AG10803 (cell line): ENCODE data around the gene ROR1.

Experiments used
- DNase-seq: peaks from one replicate; pipeline ENCODE4 v3.0.0; 2010; ENCODE audit warnings: low read depth
- H3K4me3 ChIP-seq: 2 replicates; pipeline ENCODE4 v1.5.1; 2011; ENCODE audit warnings: mild to moderate bottlenecking, low read length, control low read depth
- CTCF ChIP-seq: conservative IDR thresholded peaks from 2 replicates; pipeline ENCODE4 v1.5.1; 2011; ENCODE audit warnings: mild to moderate bottlenecking, low read length, control low read depth, inconsistent platforms

Gene ROR1

DNA sequence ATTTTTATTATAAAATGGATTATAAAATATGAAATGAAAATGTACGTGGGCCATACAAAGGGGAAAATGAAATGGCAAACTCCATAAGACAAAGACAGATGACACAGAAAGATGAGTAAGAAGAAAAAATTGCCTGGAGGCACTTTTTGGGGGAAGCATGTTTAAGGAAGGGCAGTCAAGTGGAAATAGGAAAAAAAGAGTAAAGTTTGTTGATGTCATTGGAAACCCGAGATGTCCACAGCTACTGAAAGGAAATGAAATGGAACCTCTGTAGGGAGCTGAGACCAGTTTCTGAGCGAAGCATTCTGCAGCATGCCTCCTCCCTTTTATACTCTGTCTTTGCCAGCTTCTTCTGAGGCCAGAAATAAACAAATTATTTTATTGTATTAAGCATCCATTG, 226.2 kb downstream of the ROR1 start:
- DNase-seq: no peak
- TF ChIP-seq CTCF: no peak
- no peak overlapping the region for H3K4me3 ChIP-seq

GRCh38 chr1:64001038-64001437, 227.2 kb downstream of the ROR1 start:
- no peak for TF ChIP-seq CTCF
- DNase-seq: no peak
- H3K4me3 ChIP-seq: no peak overlapping the region

DNA sequence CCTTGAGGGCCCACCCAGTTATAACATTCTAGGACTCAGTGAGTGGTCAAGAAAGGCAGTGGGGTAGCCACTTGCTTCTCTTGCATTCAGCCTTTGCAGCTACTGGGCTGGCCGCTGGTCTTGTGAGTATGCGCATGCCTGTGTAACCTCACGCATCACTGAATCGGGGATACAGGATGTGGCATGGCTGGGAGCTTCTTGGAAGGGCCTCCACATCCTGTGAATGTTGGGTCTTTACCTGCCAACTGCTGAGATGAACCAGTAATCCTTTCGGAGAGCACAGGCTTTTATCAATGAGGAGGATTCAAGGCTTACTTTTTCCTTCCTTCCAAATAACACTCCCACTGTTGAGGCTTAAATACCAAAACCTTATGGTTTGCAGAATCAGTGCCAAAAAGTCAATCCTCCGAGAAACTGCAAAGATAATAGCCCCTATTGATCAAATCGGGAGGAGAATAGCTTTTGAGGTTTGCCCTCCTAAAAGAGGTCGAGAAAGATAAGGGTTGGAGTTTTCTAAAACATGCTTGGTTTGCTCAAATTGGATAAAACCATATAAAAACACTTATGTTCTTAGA, 230.7 kb downstream of the ROR1 start:
- H3K4me3 ChIP-seq: no peak overlapping the region
- no peak for DNase-seq

GRCh38 chr1:64005801-64006200, 232.0 kb downstream of the ROR1 start:
- no peak for DNase-seq
- no peak overlapping the region for H3K4me3 ChIP-seq

More for the DNA sequence above, 230.7 kb downstream of the ROR1 start:
- TF ChIP-seq CTCF: no peak

DNA sequence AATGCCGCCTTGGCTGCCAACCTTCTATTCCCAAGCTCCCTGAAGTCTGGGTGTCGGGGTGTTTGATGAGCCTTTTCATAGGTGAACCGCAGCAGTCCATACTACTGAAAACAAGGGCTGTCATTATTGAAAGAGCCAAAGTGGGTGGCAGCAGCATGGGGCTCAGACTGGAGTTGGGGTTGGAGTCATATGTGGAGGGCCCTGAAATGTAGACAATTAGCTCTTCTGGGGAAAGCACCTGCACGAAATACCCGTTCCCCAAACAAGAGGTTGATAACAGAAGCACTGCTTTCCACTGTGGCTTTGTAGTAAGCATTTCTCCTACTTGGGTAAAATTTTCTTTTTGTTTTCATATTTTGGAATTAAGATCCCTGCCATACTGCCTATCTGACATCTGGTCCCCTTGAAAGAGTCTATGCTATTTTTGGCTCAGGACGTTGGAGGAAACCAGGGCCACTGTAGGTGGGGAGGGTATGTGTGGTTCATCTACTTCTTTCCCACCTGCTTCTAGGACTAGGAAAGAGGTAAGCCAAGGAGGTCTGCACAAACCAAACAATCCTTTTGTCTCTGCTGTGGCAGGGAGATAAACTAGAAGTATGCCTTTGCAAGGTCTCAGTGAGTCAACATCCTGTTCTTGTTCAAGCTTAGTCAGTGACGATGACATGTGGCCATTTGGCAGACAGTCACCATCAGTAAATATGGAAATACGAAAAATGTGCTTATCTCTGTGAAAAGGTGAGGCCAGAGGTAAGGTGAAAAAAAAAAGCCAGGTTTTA, 232.6 kb downstream of the ROR1 start:
- DNase-seq: peak; percentile 65
- no peak overlapping the region for H3K4me3 ChIP-seq
- TF ChIP-seq CTCF: no peak

More at GRCh38 chr1:64005801-64006200, 232.0 kb downstream of the ROR1 start:
- TF ChIP-seq CTCF: no peak

DNA sequence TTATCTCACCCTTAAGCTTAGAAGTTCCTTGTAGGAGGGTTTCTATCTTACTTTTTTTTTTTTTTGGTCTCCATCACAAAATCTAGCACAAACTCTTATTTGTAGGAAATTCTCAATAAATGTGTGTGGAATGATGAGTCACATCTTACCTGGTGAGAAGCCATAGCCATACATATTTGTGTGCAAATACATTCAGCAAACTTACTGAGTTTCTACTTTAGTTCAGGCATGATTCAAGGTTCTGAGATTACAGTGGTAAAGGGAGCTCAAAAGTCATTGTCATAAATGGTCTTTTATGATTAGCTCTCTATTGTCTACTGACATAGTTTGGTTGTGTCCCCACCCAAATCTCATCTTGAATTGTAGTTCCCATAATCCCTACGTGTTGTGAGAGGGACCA, 236.5 kb downstream of the ROR1 start:
- no peak overlapping the region for H3K4me3 ChIP-seq
- no peak for DNase-seq
- no peak for TF ChIP-seq CTCF

GRCh38 chr1:64013395-64013794, 239.6 kb downstream of the ROR1 start:
- no peak for DNase-seq
- TF ChIP-seq CTCF: no peak
- no peak overlapping the region for H3K4me3 ChIP-seq
